Ishikawa (cell line): ENCODE measurements around the gene DCST2.

Source experiments
- CEBPB ChIP-seq: IDR thresholded peaks from 2 replicates; pipeline ENCODE4 v1.6.1; 2012
- CREB1 ChIP-seq: IDR thresholded peaks from 2 replicates; pipeline ENCODE4 v1.6.1; 2012; ENCODE audit warnings: low read depth
- EGR1 ChIP-seq: IDR thresholded peaks from 2 replicates; pipeline ENCODE4 v1.6.1; 2012
- EP300 ChIP-seq: IDR thresholded peaks from 2 replicates; pipeline ENCODE4 v1.6.1; 2012; ENCODE audit warnings: borderline replicate concordance
- FOXM1 ChIP-seq: IDR thresholded peaks from 2 replicates; pipeline ENCODE4 v1.6.1; 2012; ENCODE audit warnings: low read depth, borderline replicate concordance
- MAX ChIP-seq: IDR thresholded peaks from 2 replicates; pipeline ENCODE4 v1.6.1; 2012
- NFIC ChIP-seq: IDR thresholded peaks from 2 replicates; pipeline ENCODE4 v1.6.1; 2012
- RAD21 ChIP-seq: IDR thresholded peaks from 2 replicates; pipeline ENCODE4 v1.6.1; 2012; ENCODE audit warnings: low read depth
- REST ChIP-seq: IDR thresholded peaks from 2 replicates; pipeline ENCODE4 v1.6.1; 2012; ENCODE audit warnings: low read depth, mild to moderate bottlenecking
- TAF1 ChIP-seq: IDR thresholded peaks from 2 replicates; pipeline ENCODE4 v1.6.1; 2012; ENCODE audit warnings: low read depth, mild to moderate bottlenecking
- TCF12 ChIP-seq: IDR thresholded peaks from 2 replicates; pipeline ENCODE4 v1.6.1; 2012; ENCODE audit warnings: low read depth
- TEAD4 ChIP-seq: IDR thresholded peaks from 2 replicates; pipeline ENCODE4 v1.6.1; 2012
- YY1 ChIP-seq: IDR thresholded peaks from 2 replicates; pipeline ENCODE4 v1.6.1; 2012; ENCODE audit warnings: low read depth
- ZBTB7A ChIP-seq: IDR thresholded peaks from 2 replicates; pipeline ENCODE4 v1.6.1; 2012; ENCODE audit warnings: low read depth

- TF ChIP-seq RAD21 (no peak), YY1 (no peak), CEBPB (no peak), MAX (no peak), NFIC (no peak), EP300 (no peak), TEAD4 (no peak), FOXM1 (no peak), TAF1 (no peak), REST (no peak), ZBTB7A (no peak), CREB1 (no peak), EGR1 (no peak), TCF12 (no peak)
Observed at GRCh38 chr1:155060736-155061135, 27.2 kb upstream of the DCST2 start.
